GM18508 (cell line): ENCODE data around the gene DLL4.
"Not testable (repeated sequence)": the region's sequence is repeated elsewhere in the genome, so short reads cannot be mapped to it uniquely, and the experiment has no call there.

Experiments used
- ATAC-seq: cut with Tn5 transposase; IDR thresholded peaks from one replicate; pipeline ENCODE4 v1.9.1; 2021; ENCODE audit warnings: moderate number of reproducible peaks; ENCODE audit not compliant: insufficient read depth, unreplicated experiment

Gene DLL4

DNA sequence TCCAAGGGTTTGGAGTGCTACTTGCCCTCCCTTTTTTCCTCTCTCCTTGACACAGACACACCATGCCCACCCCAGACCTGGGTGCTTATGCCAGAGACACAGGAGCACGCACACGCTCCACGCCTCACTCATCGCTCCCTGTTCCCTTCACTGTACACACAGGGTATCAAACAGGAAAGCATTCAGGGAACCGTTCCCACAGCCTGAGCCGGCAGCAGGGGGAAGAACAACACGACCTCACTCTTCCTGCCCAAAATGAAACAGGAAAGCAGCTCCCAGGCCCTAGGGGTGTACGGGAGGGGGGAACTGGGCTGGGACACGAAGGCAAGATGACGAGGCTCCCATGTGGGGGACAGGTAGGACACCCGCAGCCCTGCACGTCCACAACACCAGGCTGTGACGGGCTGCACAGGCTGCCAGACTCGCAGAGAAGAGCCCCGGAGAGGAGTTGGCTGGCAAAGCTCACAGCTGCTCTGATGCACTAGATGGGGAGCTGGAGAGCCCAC, 11.2 kb downstream of the DLL4 start:
- ATAC-seq, result no peak

DNA sequence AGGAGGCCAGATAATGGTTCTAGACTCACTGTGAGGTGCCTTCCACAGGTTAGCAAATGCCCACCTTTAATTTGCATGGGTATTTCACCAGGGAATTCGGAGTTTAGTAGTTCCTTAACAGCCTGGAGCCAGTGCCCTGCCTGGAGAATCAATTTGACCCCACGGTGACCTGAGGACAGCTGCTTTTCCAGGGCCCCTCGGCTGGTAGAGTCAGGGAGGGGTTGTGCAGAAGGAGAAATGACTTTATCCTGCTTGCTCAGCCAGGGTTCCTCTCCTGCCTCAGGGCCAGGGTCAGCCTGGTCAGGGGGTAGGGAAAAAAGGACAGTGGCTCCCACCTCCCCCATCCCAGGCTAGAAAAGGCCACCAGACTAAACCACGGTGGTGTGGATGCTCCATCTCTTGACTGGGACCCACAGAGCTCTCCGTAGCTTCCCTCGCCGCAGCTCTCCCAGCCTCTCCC, 12.0 kb downstream of the DLL4 start:
- ATAC-seq, result no peak

DNA sequence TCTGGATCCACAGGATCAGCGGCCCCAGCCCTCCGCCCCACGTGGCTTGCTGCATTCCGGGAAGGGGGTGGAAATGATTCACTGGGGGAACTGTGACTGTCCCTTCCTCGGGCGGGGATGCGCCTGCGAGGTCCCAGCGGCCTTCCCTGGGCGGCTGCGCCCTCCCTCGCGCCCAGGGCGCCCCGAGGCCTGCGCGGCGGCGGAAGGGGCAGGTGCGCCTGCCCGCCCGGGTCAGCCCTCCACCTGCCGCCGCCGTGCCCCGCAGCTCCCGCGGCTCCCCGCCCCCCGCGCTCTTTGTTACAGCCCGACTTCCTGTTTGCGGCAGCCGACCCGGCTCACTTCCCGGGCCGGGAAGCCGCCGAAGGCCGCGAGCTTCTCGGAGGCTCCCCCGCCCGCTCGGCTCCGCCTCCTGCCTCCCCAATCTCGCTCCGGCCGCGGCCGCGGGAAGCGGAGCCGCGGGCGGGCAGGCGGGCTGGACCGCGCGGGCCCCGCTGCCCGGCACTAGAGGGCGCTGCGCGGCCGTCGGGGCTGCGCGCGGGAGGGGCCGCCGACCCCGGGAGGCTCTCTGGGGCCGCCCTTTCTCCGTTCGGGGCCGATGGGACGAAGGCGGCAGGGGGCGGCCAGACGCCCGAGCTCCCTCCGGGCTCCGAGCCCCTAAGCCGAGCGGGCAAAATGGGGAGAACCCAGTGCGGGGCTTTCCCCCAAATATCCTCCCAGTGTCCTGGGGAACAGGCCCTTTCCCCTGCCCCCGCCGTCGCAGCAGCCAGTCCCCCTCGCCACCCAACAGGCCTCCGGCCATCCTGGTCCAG, 12.6 kb downstream of the DLL4 start:
- ATAC-seq, result no peak

DNA sequence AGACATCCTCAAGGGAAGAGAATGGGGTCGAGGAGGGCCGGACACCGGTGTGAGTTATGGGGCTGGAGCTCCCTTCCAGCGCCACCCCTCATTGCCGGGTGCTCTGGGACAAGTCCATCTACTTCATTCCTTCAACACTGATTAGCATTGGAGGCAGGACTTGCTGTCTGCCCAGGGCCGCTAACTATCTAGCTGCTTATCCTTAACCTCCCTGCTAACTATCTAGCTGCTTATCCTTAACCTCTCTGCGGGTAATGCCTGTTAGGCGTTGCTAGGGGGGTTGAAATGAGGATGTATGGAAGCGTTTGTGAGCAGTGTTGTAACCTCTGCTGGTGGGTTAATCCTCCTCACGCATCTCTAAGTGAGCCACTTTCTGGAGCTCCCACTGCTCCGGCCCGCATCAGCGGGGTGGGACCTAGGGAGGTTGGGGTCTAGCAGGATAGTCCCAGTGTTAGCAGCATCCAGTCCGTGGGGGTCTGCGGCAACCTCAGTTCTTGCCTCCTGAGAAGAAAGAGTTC, 13.3 kb downstream of the DLL4 start:
- ATAC-seq, result no peak

DNA sequence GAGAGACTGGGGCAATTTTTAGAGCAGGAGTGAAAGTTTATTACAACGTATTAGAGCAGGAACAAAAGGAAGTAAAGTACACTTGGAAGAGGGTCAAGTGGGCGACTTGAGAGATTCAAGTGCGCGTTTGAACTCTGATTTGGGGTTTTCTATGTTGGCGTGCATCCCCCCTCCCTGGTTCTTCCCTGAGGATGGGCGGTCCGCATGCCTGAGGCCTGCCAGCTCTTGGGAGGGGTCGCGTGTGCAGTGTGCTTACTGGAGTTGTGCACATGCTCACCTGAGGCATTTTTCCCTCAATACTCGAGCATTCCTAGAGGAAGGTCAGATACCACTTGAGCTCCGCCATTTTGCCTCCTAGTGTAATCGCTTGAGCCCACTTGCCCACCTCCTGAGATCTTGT, 13.7 kb downstream of the DLL4 start:
- ATAC-seq, result no peak

DNA sequence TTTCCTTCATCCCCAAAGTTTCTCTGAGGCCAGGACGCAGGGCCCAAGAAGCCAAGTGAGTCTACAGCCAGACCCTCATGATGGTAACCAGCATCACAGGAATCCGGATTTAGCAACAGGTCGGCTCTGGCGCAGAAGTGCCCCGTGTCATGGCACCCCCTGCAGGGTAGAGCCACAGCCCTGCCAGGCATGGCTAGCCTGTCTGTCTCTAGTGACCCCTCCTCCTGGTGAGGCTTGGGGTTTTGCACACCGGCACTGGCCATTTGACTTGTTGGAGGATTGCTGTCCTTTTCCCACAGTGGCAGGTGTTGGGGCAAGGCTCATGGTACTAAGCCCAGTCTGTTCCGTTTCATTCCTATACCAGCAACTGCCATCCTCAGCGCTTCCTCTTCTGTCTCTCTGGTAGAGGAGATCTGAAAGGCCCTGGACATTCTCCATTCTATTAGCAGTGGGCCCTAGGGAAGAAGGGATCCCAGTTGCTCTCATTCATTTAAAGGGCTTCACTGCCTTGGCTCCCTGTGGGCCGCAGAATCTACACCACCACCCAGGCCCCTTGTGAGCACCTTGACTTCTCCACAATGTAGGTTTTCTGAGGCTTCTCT, 14.7 kb downstream of the DLL4 start:
- no peak for ATAC-seq

DNA sequence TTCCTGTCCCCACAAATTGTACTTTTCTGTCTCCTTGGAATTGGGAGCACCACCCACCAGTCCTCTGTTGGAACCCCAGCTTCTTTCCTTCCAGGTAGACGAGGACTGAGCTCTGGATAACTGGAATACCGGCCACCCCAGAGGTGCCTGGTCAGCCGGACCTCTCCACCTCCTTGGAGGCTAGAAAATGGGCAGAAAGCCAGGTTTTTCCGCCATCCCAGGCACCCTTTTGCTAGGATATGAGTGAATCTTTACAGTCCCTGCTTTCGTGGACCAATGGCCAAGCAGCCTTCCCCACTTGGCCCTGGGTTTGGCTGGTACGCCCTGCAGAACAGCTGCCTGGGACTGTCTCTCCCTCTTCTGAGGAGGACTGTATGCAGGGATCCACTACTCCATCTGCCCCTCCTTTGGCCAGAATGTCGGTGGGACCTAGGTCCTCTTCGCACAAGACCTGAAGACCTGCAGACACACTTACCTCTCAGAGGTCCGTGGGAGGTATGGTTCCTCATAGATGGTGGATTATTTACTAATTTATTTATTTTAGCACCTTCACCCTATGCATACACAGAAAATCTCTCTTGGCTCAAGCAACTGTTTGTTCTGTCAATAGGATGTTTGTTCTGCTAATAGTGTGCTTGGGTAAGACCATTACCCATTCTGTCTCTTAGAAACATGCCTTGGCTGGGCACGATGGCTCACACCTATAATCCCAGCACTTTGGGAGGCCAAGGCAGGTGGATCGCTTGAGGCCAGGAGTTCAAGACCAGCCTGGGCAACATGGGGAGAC, 15.6 kb downstream of the DLL4 start:
- ATAC-seq, result no peak

DNA sequence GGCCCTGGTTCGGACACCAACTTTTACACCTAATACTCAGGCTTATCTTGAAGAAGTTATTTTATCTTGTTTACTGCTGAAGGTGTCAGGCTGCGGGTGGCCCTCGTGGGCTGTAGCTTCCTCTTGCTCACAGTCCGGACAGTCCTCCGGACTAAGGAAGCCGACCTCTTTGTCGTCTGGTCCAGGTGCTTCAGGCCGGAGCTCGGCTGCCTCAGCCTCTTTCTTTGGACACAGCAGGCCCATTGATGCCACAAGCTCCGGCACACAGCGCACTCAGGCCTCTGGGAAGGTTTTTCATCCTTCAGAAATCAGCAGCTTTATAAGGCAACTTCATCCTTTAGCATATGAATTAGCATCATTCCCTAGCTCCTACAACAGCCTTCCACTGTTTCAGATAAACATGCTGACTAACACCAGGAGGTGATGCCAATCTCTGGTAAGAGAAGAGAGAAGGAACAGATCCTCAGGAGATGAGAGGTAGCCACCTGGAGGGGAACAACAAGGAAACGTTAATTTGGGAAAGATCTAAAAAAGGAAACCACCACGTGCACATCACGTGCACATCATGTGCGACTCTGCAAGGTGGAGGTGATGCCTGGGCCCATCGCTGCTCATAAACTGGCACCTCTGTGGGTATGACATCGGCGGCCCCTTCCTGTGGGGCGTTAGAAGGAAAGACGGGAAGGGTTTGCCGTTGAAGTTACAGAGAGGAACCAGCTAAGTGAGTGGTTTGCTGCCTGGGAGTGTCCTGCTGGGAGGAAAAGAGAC, 19.8 kb downstream of the DLL4 start:
- ATAC-seq, result no peak

DNA sequence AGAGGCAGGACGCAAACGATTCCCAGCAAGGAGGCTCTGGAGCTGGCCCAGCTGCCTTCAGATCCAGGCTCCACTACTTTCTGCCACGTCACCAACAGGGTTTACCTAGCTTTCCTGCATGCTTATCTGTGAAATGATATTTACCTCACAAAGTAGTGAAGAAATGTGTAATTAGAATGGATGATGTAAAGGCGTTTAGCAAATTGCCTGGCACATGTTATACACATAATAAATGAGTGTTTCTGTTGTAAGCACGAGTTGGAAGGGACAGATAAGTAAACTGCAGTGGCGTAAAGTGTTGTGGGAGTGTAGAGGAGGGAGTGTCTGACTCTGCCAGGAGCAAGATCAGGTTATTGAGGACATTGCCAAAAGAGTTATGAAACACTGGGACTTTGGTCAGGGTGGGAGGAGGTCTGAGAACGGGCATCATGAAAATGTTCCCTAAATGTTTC, 20.6 kb downstream of the DLL4 start:
- ATAC-seq, result no peak

DNA sequence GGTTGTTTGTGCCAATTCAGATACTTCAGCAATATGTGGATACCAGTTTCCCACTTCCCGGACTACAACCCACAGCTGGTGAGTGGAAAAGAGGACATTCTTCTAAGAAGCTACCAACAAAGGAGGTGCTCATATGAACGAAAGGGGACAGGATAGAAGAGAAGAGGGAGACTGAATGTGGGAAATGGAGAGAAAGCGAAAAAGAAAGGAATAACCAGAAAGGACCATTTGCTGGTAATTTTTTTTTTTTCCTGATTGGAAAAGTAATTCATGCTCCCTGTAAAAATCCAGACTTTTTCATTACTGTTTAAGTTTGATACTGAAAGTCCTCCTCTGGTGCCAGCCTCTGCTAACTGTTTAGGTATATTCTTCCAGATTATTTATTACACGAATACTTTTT, 22.6 kb downstream of the DLL4 start:
- no peak for ATAC-seq

DNA sequence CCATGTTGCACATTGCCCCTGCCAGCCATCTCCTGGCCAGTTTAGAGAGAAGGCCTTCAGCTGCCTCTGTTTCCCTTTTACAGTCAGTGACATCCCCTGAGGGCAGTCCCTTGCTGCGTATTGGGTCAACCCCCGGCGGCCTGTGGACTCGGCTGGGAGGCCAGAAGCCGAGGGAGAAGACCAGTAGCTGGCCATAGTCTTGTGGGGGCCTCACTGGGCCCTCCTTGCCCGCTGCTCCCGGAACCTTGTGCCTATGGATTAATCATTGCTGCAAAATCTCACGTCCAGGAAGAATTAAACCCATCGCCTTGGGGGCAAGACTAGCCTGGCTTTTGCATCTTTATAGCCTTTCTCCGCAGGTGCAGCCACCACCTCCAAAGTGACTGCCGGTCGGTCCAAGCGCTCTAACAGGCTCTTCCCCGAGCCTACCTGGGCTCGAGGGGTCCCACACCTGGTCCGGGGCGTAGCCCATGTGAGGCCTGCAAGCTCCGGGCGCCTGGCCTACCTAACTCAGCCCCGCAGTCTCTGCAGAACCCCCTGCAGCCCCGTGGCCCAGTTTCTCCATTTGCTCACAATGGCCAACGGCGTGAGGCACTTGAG, 23.3 kb downstream of the DLL4 start:
- no peak for ATAC-seq

DNA sequence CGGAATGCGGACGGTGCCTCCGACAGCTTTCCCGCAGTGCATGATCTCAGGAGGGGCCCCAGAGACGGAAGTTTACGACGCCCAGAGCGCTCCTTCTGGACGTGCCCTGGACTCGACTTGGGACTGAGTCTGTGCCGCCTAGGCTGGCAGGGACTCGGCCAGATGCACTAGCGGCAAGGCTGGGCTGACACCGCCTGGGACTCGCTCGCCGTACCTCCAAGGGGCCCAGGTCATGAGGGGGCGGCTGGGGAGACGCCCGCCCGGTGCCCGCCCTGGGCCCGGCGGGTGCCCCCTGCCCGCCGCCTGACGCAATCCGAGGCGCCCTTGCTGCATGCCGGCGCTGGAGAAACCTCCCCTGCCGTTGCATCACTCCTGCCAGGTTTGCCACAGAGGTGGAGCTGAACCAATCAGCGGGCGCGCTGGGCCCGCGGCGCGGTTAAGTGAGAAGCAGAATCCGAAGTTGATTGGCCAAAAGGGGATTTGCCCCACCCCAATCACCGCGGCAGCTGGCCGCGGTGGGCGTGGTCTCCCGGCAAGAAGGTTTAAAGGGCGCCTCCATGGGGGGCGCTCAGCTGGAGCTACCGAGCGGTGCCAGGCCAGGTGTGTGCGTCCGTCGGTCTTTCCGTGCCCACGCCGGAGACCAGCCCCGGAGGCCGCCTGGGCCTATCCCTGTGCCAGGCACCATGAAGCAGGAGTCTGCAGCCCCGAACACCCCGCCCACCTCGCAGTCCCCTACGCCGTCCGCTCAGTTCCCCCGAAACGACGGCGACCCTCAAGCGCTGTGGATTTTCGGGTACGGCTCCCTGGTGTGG, 24.0 kb downstream of the DLL4 start, which contains the start of gene CHAC1:
Gene CHAC1 (plus strand): TSS at position 571 of the 812 bp plus-strand sequence. CDS start 113 bp downstream, at position 684.
- peak; percentile 54 for ATAC-seq

DNA sequence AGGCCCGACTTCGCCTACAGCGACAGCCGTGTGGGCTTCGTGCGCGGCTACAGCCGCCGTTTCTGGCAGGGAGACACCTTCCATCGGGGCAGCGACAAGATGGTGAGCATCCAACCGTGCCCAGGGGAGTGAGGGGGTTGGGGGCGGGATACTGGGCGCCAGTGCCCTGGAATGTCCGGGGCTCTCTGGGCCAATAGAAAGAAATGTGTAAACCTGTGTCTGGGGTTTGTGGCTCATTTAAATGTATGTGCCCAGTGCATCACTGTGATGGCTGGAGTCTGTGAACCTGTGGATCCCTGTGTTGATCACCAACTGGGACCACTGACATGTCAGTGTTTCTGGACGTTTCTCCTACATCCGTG, 24.6 kb downstream of the DLL4 start:
- no peak for ATAC-seq

DNA sequence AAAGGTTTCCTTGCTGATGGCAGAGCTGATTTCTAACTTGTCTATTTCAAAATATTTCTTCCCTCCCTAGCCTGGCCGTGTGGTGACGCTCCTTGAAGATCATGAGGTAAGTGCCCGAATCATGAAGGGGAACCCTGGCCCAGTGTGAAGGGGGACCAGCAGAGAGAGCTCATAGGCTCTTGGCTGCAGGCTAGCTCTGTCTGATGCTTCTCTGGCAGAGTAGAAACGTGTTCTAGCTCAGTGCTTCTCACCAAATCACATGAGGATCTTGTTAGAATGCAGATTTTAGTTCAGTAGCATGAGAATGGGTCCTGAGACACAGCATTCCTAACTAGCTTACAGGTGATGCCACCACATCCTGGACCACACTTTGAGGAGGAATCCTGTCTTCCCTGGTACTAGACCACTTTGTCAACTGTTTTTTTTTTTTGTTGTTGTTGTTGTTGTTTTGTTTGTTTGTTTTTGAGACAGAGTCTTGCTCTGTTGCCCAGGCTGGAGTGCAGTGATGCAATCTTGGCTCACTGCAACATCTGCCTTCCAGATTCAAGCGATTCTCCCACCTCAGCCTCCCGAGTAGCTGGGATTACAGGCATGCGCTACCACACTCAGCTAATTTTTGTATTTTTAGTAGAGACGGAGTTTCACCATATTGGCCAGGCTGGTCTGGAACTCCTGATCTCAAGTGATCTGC, 25.2 kb downstream of the DLL4 start:
- ATAC-seq, result not testable (repeated sequence)

DNA sequence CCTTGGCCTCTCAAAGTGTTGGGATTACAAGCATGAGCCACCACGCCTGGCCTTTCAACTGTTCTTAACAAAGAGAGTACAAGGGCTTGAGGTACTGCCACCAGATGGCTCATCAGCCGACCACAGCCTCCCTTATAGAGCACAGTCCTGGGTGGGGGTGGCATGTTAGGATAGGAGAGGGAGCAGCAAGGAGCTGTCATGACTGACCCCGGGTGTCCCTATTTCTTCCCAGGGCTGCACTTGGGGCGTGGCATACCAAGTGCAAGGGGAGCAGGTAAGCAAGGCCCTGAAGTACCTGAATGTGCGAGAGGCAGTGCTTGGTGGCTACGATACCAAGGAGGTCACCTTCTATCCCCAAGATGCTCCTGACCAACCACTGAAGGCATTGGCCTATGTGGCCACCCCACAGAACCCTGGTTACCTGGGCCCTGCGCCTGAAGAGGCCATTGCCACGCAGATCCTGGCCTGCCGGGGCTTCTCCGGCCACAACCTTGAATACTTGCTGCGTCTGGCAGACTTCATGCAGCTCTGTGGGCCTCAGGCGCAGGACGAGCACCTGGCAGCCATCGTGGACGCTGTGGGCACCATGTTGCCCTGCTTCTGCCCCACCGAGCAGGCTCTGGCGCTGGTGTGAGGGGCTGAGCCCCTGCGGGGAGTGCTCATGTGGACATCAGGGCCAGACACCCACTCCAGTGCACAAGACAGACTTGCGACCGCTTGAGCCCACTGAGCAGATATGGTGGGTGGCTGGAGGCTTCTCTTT, 26.2 kb downstream of the DLL4 start:
- no peak for ATAC-seq

DNA sequence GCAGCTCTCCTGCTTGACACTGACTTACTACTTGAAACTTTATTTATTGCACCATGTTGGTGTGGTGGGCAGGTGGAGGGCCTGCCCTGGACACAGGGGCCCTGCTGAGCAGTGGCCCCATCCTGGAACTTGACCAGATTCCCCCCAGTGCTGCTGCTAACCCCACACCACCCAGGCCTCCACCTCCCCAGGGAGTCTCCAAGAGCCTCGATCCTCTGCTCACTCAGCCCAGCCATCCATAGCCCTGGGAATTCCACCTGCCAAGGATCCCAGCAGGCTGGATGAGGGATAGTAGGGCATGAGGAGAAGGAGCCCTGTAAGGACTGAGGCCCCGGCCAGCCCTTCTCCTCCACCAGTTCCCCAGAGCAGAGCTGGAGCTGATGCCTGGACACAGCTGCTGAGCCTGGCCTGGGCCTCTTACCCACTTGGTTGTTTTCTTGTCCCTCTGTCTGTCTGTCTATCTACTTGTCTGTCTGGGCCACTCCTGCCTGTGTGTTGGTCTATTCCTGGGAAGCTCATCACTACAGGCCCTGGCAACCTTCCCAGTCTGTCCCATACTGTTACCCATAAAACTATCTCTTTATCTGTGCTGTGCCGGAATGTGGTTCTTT, 26.9 kb downstream of the DLL4 start:
- no peak for ATAC-seq

DNA sequence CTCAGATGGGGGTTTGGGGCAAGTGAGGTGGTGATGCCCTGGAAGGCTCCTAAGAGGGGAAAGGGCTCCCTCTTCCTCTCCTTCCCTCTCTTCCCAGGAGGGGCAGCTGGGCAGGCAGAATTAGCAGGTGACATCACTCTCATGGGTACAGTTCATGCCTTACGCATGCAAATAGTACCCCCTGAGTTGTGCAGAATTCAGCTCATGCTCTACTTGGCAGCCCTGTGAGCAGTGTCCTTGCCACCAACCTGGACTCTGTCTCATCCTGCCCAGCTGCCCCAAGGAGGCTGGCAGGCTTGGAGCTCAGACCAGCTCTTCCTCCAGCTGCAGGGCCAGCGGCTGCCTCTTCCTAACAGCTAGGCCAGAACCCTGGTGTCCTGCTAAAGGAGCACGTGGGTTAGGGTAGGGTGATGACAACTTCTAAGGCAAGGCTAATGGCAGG, 27.4 kb downstream of the DLL4 start:
- no peak for ATAC-seq
